Suprapubic skin (tissue), 4 donors: ENCODE results near the gene PCNT.

Experiments
- CTCF ChIP-seq, 2 donors: fragments of 200-600 bp in 1 of 2; fragments of 450-650 bp in 1 of 2; sonication (generic) in 1 of 2; IDR thresholded peaks; one replicate each; pipeline ENCODE4 v1.5.1; 2016 to 2019; ENCODE audit warnings: antibody characterized with exemption in 2 of 2, mild to moderate bottlenecking in 1 of 2, moderate library complexity in 1 of 2
- EP300 ChIP-seq: sonication (generic); formaldehyde crosslinking; IDR thresholded peaks from one replicate; pipeline ENCODE4 v1.6.1; 2017; ENCODE audit warnings: antibody characterized with exemption
- POLR2A ChIP-seq, 2 donors: fragments of 450-650 bp; IDR thresholded peaks; one replicate each; pipeline ENCODE4 v1.6.1; 2017; ENCODE audit warnings: antibody characterized with exemption in 2 of 2, mild to moderate bottlenecking in 2 of 2, moderate library complexity in 2 of 2
- POLR2AphosphoS5 ChIP-seq, 3 donors: sonication (generic); formaldehyde crosslinking; IDR thresholded peaks; one replicate each; pipeline ENCODE4 v1.6.1; 2017; ENCODE audit warnings: antibody characterized with exemption in 3 of 3

GRCh38 chr21:46489162-46489663 is 165.3 kb downstream of the PCNT start:
- no peak for TF ChIP-seq CTCF (IDR thresholded peaks at IDR 0.05)
- no peak for TF ChIP-seq POLR2A (IDR thresholded peaks at IDR 0.05)
- TF ChIP-seq EP300: no peak
- no peak for TF ChIP-seq POLR2AphosphoS5 (IDR thresholded peaks at IDR 0.05)
